Measurements from ENCODE around the gene KRT86.
A peak's percentile ranks its signal among the peaks of the same experiment; 100 is the strongest.
"Not testable (repeated sequence)": the region's sequence is repeated elsewhere in the genome, so short reads cannot be mapped to it uniquely, and the experiment has no call there.

Gene KRT86

DNA sequence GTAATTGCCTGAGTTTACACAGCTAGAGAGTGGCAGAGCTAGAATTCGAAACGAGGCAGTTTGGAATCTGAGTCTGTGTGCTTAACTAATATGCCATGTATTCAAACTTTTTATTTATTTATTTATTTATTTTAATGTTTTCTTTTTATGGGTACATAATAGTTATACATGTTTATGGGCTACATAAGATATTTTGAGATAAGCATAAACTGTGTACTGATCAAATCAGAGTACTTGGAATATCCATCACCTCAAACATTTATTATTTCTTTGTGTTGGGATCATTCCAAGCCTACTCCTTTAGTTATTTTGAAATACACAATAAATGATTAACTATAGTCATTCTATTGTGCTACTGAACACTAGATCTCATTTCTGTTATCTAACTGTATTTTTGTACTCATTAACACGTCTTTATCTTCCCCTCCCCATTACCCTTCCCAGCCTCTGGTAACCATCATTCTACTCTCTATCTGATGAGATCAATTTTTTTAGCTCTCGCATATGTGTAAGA, 24.3 kb downstream of the KRT86 start:
- Histone ChIP-seq H3K4me1 (ENCODE audit: insufficient read depth, low read length) (no peaks in the 10 kb centered on the region), H3K9ac (ENCODE audit: low read depth, low read length) (no peak overlapping the region), H3K9me3 (ENCODE audit: control insufficient read depth, insufficient read depth, low read length) (no peaks in the 10 kb centered on the region), H3K36me3 (ENCODE audit: insufficient read depth, low read length) (no peaks in the 10 kb centered on the region)

DNA sequence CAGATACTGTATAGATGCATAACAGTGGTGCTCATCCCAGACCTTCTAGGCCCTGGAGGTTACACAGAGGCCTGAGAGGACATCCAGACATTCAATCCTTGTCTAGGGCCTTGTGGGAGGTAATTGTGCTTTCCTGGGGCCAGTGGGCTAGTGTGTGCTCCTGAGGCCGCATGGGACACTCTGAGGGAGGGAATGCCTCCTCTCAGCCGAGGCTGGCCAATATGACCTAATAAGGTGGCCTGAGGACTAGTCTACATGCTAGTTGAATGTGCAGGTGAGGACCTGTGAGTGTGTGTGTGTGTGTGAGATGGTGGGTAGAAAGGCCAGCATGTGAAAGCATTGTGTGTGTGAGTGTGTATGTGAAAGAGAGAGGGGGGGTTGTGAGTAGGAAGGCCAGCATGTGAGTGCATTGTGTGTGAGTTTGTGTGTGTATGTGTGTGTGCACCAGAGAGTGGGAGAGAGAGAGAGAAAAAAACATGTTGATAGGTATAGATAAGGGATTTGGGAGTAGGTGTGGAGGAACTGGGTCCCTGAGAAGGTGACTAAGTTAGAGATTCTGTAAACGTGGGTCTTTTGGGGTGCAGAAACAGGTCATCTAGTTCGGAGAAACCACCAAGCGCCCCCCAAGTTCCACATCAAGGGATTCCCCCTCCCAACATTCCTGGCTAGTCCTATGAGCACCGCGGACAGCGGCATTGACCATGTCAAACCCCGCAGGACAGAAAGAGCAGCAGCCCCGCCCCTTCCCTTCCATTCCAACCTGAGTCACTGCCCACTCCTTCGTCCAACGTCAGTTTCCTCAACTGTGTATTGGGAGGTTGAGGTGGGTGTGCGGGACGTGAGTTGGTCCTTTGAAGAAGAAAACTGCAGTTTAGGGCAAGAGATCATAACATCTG, 26.6 kb downstream of the KRT86 start:
- H3K9me3 ChIP-seq (ENCODE audit: control insufficient read depth, insufficient read depth, low read length): no peaks in the 10 kb centered on the region

DNA sequence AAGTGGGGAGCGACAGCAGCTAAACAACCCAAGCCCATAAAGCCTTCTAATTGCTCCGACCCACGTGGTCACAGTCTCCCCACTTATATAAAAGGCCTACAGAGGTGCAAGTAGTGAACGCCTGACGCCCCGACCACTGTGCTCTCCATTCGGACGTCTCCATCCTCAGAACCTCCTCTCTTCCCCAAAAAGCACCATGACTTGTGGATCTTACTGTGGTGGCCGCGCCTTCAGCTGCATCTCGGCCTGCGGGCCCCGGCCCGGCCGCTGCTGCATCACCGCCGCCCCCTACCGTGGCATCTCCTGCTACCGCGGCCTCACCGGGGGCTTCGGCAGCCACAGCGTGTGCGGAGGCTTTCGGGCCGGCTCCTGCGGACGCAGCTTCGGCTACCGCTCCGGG, 27.3 kb downstream of the KRT86 start:
- not testable (repeated sequence) for H3K4me1 ChIP-seq (ENCODE audit: insufficient read depth, low read length); H3K9me3 ChIP-seq (ENCODE audit: control insufficient read depth, insufficient read depth, low read length); H3K9ac ChIP-seq (ENCODE audit: low read depth, low read length); H3K36me3 ChIP-seq (ENCODE audit: insufficient read depth, low read length)

More for the DNA sequence above, 26.6 kb downstream of the KRT86 start:
- Histone ChIP-seq H3K36me3 (ENCODE audit: insufficient read depth, low read length) (no peaks in the 10 kb centered on the region), H3K4me1 (ENCODE audit: insufficient read depth, low read length) (no peaks in the 10 kb centered on the region; the same call in 1 of the 2 replicates), H3K9ac (ENCODE audit: low read depth, low read length) (no peak overlapping the region)

DNA sequence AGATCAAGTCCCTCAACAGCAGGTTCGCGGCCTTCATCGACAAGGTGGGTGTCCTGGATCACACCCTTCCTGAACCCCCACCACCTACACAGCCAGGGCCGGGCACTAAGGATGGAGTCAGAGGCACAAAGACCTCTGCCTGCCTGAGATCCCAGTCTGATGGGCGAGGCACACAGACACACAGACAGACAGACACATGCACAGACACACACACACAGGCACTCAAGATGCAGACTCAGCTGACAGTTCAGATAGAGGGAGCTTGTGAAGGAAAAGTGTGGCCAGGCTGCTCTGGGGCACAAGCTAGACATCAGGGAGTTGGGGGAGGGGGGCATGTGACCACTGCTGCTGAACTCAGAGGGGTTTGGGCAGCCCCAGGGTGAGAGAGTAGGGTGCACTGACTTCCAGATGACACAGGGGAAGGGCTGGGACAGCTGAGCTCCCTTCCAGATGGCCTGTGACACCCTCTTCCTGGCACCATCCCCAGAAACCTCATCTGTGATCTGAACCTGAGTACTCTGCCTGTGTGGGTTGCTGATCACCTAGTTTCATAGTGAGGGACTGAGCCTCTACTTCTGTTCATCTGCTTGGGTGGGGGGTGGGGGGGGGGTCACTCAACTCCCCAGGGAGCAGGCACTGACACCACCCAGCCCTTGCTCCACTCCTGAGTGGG, 27.9 kb downstream of the KRT86 start:
- not testable (repeated sequence) for H3K9ac ChIP-seq (ENCODE audit: low read depth, low read length); H3K9me3 ChIP-seq (ENCODE audit: control insufficient read depth, insufficient read depth, low read length); H3K36me3 ChIP-seq (ENCODE audit: insufficient read depth, low read length); H3K4me1 ChIP-seq (ENCODE audit: insufficient read depth, low read length)

DNA sequence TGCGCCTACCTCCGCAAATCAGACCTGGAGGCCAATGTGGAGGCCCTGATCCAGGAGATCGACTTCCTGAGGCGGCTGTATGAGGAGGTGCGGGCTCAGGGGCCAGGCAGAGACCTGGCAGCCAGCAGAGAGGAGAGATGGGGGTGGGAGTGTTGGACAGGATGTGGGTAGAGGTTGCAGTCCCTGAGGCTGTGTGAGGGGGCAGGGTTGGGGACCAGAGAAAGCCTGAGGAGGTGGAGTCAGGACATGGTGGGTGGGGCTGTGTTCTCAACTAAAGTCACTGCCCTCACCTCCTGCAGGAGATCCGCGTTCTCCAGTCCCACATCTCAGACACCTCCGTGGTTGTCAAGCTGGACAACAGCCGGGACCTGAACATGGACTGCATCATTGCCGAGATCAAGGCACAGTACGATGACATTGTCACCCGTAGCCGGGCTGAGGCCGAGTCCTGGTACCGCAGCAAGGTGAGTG, 30.5 kb downstream of the KRT86 start:
- H3K9ac ChIP-seq (ENCODE audit: low read depth, low read length); H3K4me1 ChIP-seq (ENCODE audit: insufficient read depth, low read length); H3K36me3 ChIP-seq (ENCODE audit: insufficient read depth, low read length); H3K9me3 ChIP-seq (ENCODE audit: control insufficient read depth, insufficient read depth, low read length): not testable (repeated sequence)

DNA sequence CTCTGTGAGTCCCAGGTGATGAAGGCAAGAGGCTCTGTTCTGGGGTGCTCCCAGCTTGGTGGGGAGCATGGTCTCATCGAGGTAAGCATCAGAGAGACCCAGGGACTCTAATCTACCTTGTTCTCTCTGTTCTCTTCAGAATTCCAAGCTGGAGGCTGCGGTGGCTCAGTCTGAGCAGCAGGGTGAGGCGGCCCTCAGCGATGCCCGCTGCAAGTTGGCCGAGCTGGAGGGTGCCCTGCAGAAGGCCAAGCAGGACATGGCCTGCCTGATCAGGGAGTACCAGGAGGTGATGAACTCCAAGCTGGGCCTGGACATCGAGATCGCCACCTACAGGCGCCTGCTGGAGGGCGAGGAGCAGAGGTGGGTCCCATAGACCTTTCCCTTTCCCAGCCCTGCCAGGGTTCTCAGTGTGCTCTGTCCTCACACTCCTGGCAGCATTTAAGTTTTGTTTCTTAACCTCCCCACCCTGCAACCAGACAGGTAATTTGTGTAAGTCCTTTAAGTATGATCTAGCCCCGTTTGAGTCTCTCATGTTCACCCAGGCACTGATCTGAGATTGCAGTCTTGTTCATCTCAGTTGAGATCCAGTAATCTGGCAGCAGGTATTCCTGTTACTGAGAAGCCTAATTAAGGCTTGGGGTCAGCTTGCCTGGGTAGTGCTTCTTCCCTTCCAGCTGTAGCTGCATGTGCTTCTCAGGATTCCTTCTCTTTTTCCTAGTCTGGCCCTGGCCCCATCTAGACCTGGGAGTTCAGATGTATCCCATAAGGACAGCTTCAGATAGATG, 31.7 kb downstream of the KRT86 start:
- no peaks in the 10 kb centered on the region for H3K9me3 ChIP-seq (ENCODE audit: control insufficient read depth, insufficient read depth, low read length)
- H3K4me1 ChIP-seq (ENCODE audit: insufficient read depth, low read length): no peaks in the 10 kb centered on the region; the same call in 1 of the 2 replicates
- H3K9ac ChIP-seq (ENCODE audit: low read depth, low read length): no peak overlapping the region
- H3K36me3 ChIP-seq (ENCODE audit: insufficient read depth, low read length): no peaks in the 10 kb centered on the region

DNA sequence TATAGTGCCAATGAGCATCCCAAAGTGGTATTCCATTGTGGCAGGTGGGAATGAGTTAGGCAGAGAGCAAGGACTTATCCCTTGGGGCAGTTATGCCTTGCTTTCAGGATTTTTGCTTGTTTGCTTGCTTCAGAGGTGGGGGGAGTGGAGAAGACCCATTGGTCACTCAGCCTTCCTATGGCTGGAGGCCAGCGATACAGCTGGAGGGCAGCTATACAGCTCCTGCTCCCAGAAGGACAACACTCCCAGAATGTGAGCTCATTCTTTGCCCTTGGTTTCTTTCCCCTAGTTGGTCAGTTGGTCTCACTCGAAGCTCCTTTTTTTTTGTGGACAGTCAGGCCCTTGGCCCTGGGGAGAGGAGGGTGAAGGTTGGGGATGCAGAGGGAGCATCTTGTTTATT, 32.3 kb downstream of the KRT86 start:
- H3K4me1 ChIP-seq (ENCODE audit: insufficient read depth, low read length): no peaks in the 10 kb centered on the region; the same call in 1 of the 2 replicates
- H3K36me3 ChIP-seq (ENCODE audit: insufficient read depth, low read length): no peaks in the 10 kb centered on the region
- no peak overlapping the region for H3K9ac ChIP-seq (ENCODE audit: low read depth, low read length)
- no peaks in the 10 kb centered on the region for H3K9me3 ChIP-seq (ENCODE audit: control insufficient read depth, insufficient read depth, low read length)

DNA sequence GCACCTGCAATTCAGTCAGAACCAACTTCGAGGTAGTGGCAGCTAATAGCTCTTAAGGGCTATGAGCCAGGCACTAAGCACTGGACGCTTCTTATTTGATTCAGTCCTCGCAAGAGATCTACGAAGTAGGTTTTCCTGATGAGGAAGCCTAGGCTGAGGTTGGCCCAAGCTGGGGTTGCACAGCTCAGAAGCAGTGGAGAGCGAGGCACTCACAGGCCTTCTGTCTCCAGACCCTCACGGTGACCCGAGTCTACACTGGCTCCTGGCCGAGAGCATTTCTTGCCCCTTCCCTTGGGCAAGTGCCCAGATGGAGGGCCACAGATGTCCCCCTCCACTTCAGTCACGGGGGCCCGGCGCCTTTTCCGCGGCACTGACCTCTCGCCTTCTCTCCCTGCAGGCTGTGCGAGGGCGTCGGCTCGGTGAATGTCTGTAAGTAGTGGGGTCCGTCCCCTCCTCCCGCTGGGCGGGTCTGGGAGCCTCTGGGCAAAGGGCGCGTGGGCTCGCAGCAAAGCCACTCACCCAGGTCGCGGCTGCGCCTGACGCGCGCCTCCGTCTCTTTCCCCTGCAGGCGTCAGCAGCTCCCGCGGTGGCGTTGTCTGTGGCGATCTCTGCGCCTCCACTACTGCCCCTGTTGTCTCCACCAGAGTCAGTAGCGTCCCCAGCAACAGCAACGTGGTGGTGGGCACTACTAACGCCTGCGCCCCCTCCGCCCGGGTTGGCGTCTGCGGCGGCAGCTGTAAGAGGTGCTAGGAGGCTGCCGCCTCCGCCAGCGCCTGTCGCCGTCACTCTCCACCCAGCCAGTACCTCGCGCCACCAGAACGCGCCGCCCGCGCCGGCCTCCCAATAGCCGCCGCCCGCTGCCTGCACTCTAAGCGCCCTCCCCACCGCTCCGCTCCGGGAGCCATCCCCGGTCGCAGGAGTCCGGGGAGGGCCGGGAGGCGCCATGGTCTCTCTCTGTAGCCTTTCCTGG, 33.7 kb downstream of the KRT86 start:
- no peaks in the 10 kb centered on the region; the same call in 1 of the 2 replicates for H3K4me1 ChIP-seq (ENCODE audit: insufficient read depth, low read length)
- no peaks in the 10 kb centered on the region for H3K9me3 ChIP-seq (ENCODE audit: control insufficient read depth, insufficient read depth, low read length)
- peak overlapping the region; percentile 83 for H3K9ac ChIP-seq (ENCODE audit: low read depth, low read length)
- no peaks in the 10 kb centered on the region for H3K36me3 ChIP-seq (ENCODE audit: insufficient read depth, low read length)

DNA sequence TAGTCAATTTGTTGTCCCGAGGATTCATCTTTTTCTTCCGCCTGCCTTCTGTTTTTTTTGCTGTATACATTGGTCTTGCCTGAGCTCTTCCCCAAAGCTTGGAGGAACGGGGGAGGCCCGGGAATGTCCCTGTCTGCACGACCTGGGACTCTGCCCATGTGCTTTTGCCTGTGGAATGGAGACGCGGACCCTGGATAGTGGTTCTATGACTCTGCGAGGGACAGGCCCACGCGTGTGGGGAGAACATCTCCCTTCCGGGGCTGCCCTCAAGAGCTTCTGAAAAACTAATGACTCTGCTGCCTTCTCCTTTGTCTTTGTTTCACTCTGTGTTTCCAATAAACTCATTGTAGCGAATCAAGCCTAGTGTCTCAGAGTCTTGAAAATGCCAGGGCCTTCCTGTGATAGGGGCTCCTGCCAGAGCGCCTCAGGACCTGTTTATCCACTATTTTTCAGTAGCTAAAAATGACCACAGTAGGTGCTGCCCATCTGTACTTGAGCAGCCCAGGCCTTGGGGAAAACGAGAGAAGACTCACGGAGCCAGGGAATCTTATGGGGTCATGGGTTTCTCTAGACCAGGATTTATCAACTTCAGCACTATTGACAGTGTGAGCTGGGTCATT, 34.5 kb downstream of the KRT86 start:
- peak overlapping the region; percentile 83 for H3K9ac ChIP-seq (ENCODE audit: low read depth, low read length)
- H3K36me3 ChIP-seq (ENCODE audit: insufficient read depth, low read length): no peaks in the 10 kb centered on the region
- H3K4me1 ChIP-seq (ENCODE audit: insufficient read depth, low read length): no peaks in the 10 kb centered on the region; the same call in 1 of the 2 replicates
- no peaks in the 10 kb centered on the region for H3K9me3 ChIP-seq (ENCODE audit: control insufficient read depth, insufficient read depth, low read length)

DNA sequence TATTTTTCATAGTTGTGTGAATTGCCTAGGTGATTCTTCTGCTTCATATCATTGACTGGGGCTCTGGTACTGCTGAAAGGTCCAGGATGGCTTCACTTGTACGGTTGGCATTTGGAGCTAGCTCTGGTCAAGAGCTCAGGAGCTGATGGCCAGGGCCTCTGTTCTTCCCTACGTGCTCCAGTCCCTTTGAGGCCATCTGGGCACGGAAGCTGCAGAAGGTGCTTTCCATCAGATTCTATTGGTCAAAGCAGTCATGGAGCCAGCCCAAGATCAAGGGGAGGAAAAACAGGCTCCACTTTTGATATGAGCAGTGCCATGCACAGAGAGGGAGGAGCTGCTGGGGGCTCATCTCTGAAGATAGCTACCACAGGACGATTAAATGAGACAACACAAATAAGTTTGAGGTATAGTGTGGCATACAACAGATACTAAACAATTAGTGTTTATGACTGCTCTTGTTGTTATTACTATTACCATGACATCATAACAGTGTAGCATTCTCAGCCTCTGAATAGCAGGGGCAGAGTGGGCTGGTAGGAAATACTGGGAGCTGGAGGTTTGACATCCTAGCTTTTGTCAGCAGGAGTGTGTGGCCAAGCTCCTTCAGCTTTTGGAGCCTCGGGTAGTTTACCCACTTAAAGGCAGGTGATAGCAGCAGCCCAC, 36.3 kb downstream of the KRT86 start:
- Histone ChIP-seq H3K9me3 (ENCODE audit: control insufficient read depth, insufficient read depth, low read length) (no peaks in the 10 kb centered on the region), H3K9ac (ENCODE audit: low read depth, low read length) (no peak overlapping the region), H3K36me3 (ENCODE audit: insufficient read depth, low read length) (no peaks in the 10 kb centered on the region), H3K4me1 (ENCODE audit: insufficient read depth, low read length) (no peaks in the 10 kb centered on the region; the same call in 1 of the 2 replicates)

DNA sequence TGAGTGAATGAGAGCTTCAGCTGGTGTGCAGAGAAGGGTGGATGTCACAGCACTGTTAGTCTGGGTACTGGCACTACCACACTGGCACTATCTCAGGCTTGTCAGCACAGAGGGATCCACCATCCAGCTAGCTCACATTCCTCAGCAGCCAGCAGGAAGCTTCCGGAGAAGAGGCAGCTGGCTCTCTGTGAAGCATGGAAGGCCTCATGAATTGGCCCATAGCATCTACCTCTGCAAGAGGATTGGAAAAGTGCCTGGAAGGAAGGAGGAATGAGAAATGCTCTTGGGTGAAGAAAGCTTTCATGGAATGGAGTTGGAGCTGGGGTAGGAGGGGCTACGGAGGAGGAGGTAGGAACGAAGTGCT, 36.8 kb downstream of the KRT86 start:
- Histone ChIP-seq H3K9ac (ENCODE audit: low read depth, low read length) (no peak overlapping the region), H3K4me1 (ENCODE audit: insufficient read depth, low read length) (no peaks in the 10 kb centered on the region; the same call in 1 of the 2 replicates), H3K9me3 (ENCODE audit: control insufficient read depth, insufficient read depth, low read length) (no peaks in the 10 kb centered on the region), H3K36me3 (ENCODE audit: insufficient read depth, low read length) (no peaks in the 10 kb centered on the region)

DNA sequence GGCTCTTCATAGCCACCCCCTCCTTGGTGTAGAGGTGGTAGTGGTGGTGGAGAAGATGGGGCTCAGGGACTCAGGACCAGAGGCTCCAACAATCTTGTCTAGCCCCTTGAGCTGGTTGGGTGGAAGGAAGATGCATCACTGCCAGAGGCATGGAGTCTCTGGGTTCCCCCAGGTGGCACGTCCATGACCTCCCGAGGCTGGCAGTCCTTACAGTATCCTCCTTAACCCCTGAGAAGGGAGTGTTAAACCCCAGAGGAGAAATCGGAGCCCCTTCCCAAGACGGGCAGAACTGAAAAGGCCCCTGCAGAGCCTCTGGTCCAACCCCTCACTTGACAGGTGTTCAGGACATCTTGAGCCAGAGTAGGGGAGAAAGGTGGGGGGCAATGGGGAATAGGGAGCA, 37.6 kb downstream of the KRT86 start:
- Histone ChIP-seq H3K36me3 (ENCODE audit: insufficient read depth, low read length) (no peaks in the 10 kb centered on the region), H3K4me1 (ENCODE audit: insufficient read depth, low read length) (no peaks in the 10 kb centered on the region; the same call in 1 of the 2 replicates), H3K9me3 (ENCODE audit: control insufficient read depth, insufficient read depth, low read length) (no peaks in the 10 kb centered on the region), H3K9ac (ENCODE audit: low read depth, low read length) (no peak overlapping the region)

DNA sequence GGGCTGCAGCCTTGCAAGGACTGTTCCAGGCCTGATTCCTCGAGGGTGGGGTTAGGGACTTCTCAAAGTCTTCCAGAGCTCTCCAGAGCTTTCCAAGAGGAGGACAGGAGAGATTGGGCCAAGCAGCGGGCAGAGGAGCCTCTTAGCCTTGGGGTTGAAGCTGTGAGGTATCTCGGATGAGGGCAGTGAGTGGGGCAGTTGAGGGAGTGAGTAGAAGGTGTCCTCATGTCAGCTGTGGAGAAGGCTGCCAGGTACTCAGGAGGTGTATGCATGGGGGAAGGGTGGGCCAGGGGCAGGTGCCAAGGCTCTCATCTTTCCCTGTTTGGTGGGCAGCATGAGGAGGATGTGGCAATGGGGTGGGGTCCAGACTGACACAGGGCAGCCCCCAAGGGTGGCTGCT, 39.0 kb downstream of the KRT86 start:
- Histone ChIP-seq H3K4me1 (ENCODE audit: insufficient read depth, low read length) (no peaks in the 10 kb centered on the region; the same call in 1 of the 2 replicates), H3K9me3 (ENCODE audit: control insufficient read depth, insufficient read depth, low read length) (no peaks in the 10 kb centered on the region), H3K36me3 (ENCODE audit: insufficient read depth, low read length) (no peaks in the 10 kb centered on the region), H3K9ac (ENCODE audit: low read depth, low read length) (no peak overlapping the region)

All from ES-I3 (cell line).